Muscle layer of colon (tissue), 2 donors: ENCODE results near the gene FRMD1.

ENCODE experiments used
- H3K27ac ChIP-seq: one replicate; pipeline ENCODE4 v1.7.0; 2013; ENCODE audit warnings: low read depth, mild to moderate bottlenecking, low read length, moderate library complexity
- H3K27me3 ChIP-seq, 2 donors: one replicate each; pipeline ENCODE4 v1.7.0; 2013; ENCODE audit warnings: low read length in 2 of 2, mild to moderate bottlenecking in 2 of 2; ENCODE audit not compliant: insufficient read depth in 2 of 2, control insufficient read depth in 1 of 2
- H3K36me3 ChIP-seq: one replicate; pipeline ENCODE4 v1.7.0; 2013; ENCODE audit warnings: mild to moderate bottlenecking, low read length; ENCODE audit not compliant: insufficient read depth
- H3K4me1 ChIP-seq: one replicate; pipeline ENCODE4 v1.7.0; 2013; ENCODE audit warnings: mild to moderate bottlenecking, low read length; ENCODE audit not compliant: insufficient read depth
- H3K4me3 ChIP-seq, 2 donors: one replicate each; pipeline ENCODE4 v1.7.0; 2013; ENCODE audit warnings: low read length in 2 of 2, low read depth in 1 of 2, mild to moderate bottlenecking in 1 of 2, moderate library complexity in 1 of 2
- H3K9ac ChIP-seq: one replicate; pipeline ENCODE4 v1.7.0; 2013; ENCODE audit warnings: low read length
- H3K9me3 ChIP-seq: one replicate; pipeline ENCODE4 v1.7.0; 2013; ENCODE audit warnings: mild to moderate bottlenecking, low read length
- donor health status: abdominal sarcoma.
- donor health status: Adenocarcinoma of cecum.

Gene FRMD1

GRCh38 chr6:168091381-168092264 is 12.6 kb upstream of the FRMD1 start:
- H3K9me3 ChIP-seq: no peaks in the 10 kb centered on the region
- no peaks in the 10 kb centered on the region for H3K27me3 ChIP-seq
- no peaks in the 10 kb centered on the region for H3K36me3 ChIP-seq
- no peak overlapping the region for H3K27ac ChIP-seq
- H3K4me1 ChIP-seq: peaks cover 11% of the 10 kb centered on the region
- H3K4me3 ChIP-seq: no peak overlapping the region
- H3K9ac ChIP-seq: no peak overlapping the region

DNA sequence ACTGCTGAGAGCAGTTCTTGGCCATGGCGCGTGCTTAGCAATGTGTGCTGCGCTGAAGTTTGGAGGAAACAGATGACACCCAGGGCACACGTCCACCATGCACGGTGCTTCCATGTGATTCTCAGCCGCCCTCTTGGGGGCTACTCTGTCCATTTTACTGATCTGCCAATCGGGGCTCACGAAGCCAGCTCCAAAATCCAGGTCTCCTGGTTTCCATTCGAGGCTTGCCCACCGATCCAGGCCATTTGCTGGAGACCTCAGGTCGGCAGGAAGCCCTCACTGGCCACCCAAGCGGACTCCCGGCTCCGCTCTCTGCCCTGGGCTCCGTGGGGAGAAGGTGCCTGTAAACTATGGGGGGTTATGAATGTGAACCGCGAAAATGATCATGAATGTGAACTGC is 11.7 kb upstream of the FRMD1 start:
- Histone ChIP-seq H3K27ac (no peak overlapping the region), H3K27me3 (no peaks in the 10 kb centered on the region), H3K4me1 (peaks cover 11% of the 10 kb centered on the region), H3K9ac (no peak overlapping the region), H3K4me3 (no peak overlapping the region), H3K36me3 (no peaks in the 10 kb centered on the region), H3K9me3 (no peaks in the 10 kb centered on the region)

GRCh38 chr6:168090064-168090690 is 11.2 kb upstream of the FRMD1 start:
- Histone ChIP-seq H3K4me1 (peaks cover 11% of the 10 kb centered on the region), H3K4me3 (no peak overlapping the region), H3K27me3 (no peaks in the 10 kb centered on the region), H3K9ac (no peak overlapping the region), H3K36me3 (no peaks in the 10 kb centered on the region), H3K27ac (no peak overlapping the region), H3K9me3 (no peaks in the 10 kb centered on the region)

GRCh38 chr6:168089186-168090063 is 10.4 kb upstream of the FRMD1 start:
- Histone ChIP-seq H3K27me3 (no peaks in the 10 kb centered on the region), H3K4me1 (peaks cover 11% of the 10 kb centered on the region), H3K9me3 (no peaks in the 10 kb centered on the region), H3K9ac (no peak overlapping the region), H3K4me3 (no peak overlapping the region), H3K36me3 (no peaks in the 10 kb centered on the region), H3K27ac (no peak overlapping the region)

DNA sequence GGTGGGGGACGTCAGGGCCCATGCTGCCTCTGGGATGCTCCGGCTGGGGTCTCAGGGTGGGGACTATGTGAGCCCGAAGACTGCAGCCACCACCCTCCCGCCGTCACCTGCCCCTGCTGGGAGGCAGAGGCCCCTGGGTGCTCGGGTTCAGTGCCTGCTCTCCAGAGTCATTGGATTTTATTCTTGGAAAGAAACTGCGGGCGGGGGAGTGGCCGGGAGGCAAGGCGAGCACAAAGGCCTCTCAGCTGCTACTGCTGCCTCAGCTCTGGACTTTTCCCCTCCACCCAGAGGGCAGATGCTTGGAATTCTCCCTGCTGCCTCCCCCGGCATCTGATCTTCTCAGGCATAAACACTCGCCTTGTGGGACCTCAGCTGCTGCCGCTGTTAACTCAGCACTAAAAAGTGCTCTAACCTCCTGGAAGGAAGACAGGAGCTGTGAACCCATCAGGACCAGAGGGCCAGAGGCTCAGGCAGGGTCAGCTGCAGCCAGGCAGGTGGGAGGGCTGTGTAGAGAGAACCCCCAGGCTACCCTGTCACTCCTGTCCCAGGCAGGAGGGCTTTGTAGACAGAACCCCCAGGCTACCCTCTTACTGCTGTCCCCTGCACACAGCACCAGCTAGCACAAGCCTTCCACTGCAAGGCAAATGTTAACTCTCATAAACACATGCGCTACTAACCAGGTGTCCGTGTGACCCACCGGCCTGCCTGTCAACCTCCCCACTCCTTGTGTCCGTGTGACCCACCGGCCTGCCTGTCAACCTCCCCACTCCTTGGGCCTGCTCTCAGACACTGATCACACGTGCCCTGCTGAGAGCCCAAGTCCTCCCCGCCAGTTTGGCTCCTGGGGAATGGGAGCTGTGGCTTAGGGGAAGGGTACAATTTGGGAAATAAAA is 9.4 kb upstream of the FRMD1 start:
- Histone ChIP-seq H3K36me3 (no peaks in the 10 kb centered on the region), H3K9me3 (no peaks in the 10 kb centered on the region), H3K27ac (no peak overlapping the region), H3K4me1 (peaks cover 11% of the 10 kb centered on the region), H3K27me3 (no peaks in the 10 kb centered on the region), H3K4me3 (no peak overlapping the region), H3K9ac (no peak overlapping the region)

- H3K4me1 ChIP-seq: peaks cover 11% of the 10 kb centered on the region
- H3K9ac ChIP-seq: no peak overlapping the region
- H3K27me3 ChIP-seq: no peaks in the 10 kb centered on the region
- no peaks in the 10 kb centered on the region for H3K36me3 ChIP-seq
- no peak overlapping the region for H3K4me3 ChIP-seq
- H3K9me3 ChIP-seq: no peaks in the 10 kb centered on the region
- no peak overlapping the region for H3K27ac ChIP-seq
Observed at GRCh38 chr6:168087436-168088160, 8.6 kb upstream of the FRMD1 start.

DNA sequence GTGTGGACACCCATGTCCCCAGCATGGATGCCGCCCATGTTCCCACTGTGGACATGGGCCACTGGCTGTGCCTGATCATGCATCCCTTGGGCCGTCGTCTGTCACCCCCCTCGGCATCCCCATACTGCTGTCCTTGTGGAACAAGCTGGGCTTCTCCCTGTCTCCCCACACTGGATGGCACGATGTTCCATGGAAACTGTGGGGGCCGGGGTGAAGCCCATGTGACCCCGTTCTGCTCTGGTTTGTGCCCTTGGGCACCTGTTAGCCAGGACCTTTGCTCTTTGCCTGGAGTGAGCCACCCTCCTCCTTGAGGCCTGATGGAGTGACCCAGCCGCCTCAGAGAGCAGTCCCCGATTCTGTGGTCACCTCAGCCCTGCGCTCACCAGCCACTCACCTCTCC is 7.6 kb upstream of the FRMD1 start:
- H3K27ac ChIP-seq: no peak overlapping the region
- no peaks in the 10 kb centered on the region for H3K9me3 ChIP-seq
- H3K27me3 ChIP-seq: no peaks in the 10 kb centered on the region
- H3K9ac ChIP-seq: no peak overlapping the region
- H3K4me3 ChIP-seq: no peak overlapping the region
- no peaks in the 10 kb centered on the region for H3K36me3 ChIP-seq
- H3K4me1 ChIP-seq: peaks cover 11% of the 10 kb centered on the region

DNA sequence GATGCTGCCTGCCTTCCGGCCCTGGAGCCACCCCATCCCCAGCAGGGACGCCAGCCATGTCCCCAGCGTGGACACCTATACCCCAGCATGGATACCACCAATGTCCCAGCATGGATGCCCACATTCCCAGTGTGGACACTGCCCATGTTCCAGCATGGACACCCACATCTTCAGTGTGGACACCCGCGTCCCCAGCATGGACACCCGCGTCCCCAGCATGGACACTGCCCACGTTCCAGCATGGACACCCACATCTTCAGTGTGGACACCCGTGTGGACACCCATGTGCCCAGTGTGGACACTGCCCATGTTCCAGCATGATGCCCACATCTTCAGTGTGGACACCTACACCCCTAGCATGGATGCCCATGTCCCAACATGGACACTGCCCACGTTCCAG is 7.1 kb upstream of the FRMD1 start:
- no peaks in the 10 kb centered on the region for H3K9me3 ChIP-seq
- no peaks in the 10 kb centered on the region for H3K27me3 ChIP-seq
- H3K4me3 ChIP-seq: no peak overlapping the region
- no peak overlapping the region for H3K27ac ChIP-seq
- no peaks in the 10 kb centered on the region for H3K36me3 ChIP-seq
- H3K9ac ChIP-seq: no peak overlapping the region
- H3K4me1 ChIP-seq: peaks cover 11% of the 10 kb centered on the region

DNA sequence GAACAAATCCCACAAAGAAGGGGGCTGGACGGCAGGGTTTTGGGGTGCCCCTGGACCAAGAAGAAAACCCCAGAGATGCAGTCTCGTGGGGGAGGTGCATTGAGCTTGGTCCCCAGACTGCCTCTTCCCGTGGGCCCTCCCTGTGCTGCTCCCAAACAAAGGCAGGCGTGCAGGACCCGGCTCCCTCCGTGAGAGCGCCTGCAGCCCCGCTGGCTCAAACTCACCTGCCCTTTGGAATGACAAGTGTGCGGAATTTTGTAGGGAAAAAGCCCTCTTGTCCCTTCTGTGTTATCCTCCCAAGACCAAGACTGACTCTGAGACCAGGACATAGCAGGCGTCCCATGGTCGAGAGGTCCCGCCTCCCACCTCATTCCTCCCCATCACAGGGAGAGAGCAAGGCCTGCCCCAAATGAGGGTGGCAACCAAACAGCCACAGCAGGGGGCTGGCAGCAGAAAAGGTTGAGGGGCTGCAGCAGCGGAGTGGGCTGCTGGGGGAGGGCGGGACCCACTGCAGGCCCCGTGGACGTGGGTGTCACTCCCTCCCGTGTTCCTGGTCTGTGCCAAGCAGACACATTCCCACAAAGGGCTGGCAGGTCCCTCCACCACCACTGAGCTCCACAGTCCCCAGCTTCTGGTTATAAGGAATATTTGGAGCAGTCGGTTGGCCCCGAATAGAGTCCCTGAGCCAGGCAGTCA is 5.6 kb upstream of the FRMD1 start:
- Histone ChIP-seq H3K27ac (no peak overlapping the region), H3K9ac (no peak overlapping the region), H3K36me3 (no peaks in the 10 kb centered on the region), H3K4me1 (peaks cover 11% of the 10 kb centered on the region), H3K4me3 (no peak overlapping the region), H3K27me3 (no peaks in the 10 kb centered on the region), H3K9me3 (no peaks in the 10 kb centered on the region)

GRCh38 chr6:168083514-168083885 is 4.5 kb upstream of the FRMD1 start:
- H3K36me3 ChIP-seq: no peaks in the 10 kb centered on the region
- no peak overlapping the region for H3K9ac ChIP-seq
- no peaks in the 10 kb centered on the region for H3K27me3 ChIP-seq
- no peak overlapping the region for H3K27ac ChIP-seq
- H3K4me1 ChIP-seq: peaks cover 7% of the 10 kb centered on the region
- H3K4me3 ChIP-seq: no peak overlapping the region
- no peaks in the 10 kb centered on the region for H3K9me3 ChIP-seq
